ENCODE results near the gene SDK2.

DNA sequence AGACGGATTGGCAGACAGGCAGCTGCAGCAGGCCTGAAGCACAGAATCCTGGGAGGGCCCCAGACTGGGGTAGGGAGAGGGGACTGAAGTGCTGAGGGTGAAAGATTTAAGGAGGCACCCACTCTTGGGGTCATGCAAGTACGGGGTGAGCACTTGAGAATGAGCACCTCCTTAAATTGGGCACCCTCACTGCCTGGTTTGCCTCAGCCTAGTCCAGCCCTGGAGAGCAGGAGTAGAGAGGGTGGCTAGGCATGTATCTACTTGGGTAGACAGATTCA, 178.4 kb downstream of the SDK2 start:
- TF ChIP-seq, protein P1, sequence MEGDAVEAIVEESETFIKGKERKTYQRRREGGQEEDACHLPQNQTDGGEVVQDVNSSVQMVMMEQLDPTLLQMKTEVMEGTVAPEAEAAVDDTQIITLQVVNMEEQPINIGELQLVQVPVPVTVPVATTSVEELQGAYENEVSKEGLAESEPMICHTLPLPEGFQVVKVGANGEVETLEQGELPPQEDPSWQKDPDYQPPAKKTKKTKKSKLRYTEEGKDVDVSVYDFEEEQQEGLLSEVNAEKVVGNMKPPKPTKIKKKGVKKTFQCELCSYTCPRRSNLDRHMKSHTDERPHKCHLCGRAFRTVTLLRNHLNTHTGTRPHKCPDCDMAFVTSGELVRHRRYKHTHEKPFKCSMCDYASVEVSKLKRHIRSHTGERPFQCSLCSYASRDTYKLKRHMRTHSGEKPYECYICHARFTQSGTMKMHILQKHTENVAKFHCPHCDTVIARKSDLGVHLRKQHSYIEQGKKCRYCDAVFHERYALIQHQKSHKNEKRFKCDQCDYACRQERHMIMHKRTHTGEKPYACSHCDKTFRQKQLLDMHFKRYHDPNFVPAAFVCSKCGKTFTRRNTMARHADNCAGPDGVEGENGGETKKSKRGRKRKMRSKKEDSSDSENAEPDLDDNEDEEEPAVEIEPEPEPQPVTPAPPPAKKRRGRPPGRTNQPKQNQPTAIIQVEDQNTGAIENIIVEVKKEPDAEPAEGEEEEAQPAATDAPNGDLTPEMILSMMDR (conservative IDR thresholded peaks at IDR 0.05; ENCODE audit: low read depth in 2 of 2) = no peak
- TF ChIP-seq EZH2 (IDR thresholded peaks at IDR 0.05; ENCODE audit: low read depth, unreplicated experiment) = no peak
- no peak for TF ChIP-seq POLR2AphosphoS5 (IDR thresholded peaks at IDR 0.05; ENCODE audit: low read depth)
- TF ChIP-seq, protein P2, sequence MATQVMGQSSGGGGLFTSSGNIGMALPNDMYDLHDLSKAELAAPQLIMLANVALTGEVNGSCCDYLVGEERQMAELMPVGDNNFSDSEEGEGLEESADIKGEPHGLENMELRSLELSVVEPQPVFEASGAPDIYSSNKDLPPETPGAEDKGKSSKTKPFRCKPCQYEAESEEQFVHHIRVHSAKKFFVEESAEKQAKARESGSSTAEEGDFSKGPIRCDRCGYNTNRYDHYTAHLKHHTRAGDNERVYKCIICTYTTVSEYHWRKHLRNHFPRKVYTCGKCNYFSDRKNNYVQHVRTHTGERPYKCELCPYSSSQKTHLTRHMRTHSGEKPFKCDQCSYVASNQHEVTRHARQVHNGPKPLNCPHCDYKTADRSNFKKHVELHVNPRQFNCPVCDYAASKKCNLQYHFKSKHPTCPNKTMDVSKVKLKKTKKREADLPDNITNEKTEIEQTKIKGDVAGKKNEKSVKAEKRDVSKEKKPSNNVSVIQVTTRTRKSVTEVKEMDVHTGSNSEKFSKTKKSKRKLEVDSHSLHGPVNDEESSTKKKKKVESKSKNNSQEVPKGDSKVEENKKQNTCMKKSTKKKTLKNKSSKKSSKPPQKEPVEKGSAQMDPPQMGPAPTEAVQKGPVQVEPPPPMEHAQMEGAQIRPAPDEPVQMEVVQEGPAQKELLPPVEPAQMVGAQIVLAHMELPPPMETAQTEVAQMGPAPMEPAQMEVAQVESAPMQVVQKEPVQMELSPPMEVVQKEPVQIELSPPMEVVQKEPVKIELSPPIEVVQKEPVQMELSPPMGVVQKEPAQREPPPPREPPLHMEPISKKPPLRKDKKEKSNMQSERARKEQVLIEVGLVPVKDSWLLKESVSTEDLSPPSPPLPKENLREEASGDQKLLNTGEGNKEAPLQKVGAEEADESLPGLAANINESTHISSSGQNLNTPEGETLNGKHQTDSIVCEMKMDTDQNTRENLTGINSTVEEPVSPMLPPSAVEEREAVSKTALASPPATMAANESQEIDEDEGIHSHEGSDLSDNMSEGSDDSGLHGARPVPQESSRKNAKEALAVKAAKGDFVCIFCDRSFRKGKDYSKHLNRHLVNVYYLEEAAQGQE (IDR thresholded peaks at IDR 0.05; ENCODE audit: unreplicated experiment) = no peak
- no peak for TF ChIP-seq EZH2phosphoT487 (IDR thresholded peaks at IDR 0.05; ENCODE audit: unreplicated experiment)
